Embryonic facial prominence (tissue), 1 donor: ENCODE measurements around the gene RASD2.

Source experiments
- DNase-seq: peaks from one replicate; pipeline ENCODE4 v3.0.0-alpha.2; 2016; ENCODE audit errors: extremely low spot score

RASD2 gene

GRCh38 chr22:35560366-35560765, 19.7 kb downstream of the RASD2 start:
- no peak for DNase-seq

- DNase-seq: no peak
These were observed 20.2 kb downstream of the RASD2 start for GRCh38 chr22:35560824-35561223.

- no peak for DNase-seq
These were observed 21.3 kb downstream of the RASD2 start for GRCh38 chr22:35561796-35562526.

GRCh38 chr22:35563211-35563610, 22.6 kb downstream of the RASD2 start:
- DNase-seq: no peak

- no peak for DNase-seq
These were observed 24.6 kb downstream of the RASD2 start for GRCh38 chr22:35564975-35565867.

- DNase-seq: no peak
These were observed 26.9 kb downstream of the RASD2 start for GRCh38 chr22:35567351-35568141.

GRCh38 chr22:35568751-35569739, 28.4 kb downstream of the RASD2 start:
- no peak for DNase-seq

- DNase-seq: no peak
These were observed 29.3 kb downstream of the RASD2 start for GRCh38 chr22:35569916-35570315.

- DNase-seq: no peak
These were observed 30.1 kb downstream of the RASD2 start for GRCh38 chr22:35570686-35571194.

- no peak for DNase-seq
These were observed 31.9 kb downstream of the RASD2 start for GRCh38 chr22:35572556-35572955.

- DNase-seq: no peak
These were observed 34.6 kb downstream of the RASD2 start for GRCh38 chr22:35575116-35575748.

GRCh38 chr22:35576671-35577070, 36.0 kb downstream of the RASD2 start:
- no peak for DNase-seq

GRCh38 chr22:35577799-35578659, 37.4 kb downstream of the RASD2 start:
- no peak for DNase-seq

- DNase-seq: no peak
These were observed 38.4 kb downstream of the RASD2 start for GRCh38 chr22:35578836-35579575.

- DNase-seq: no peak
These were observed 39.9 kb downstream of the RASD2 start for GRCh38 chr22:35580351-35581022.

GRCh38 chr22:35581023-35581413, 40.4 kb downstream of the RASD2 start:
- DNase-seq: no peak

GRCh38 chr22:35582218-35582860, 41.7 kb downstream of the RASD2 start:
- no peak for DNase-seq
